Measurements from ENCODE around the gene MACROD1.
"Not testable (repeated sequence)": the region's sequence is repeated elsewhere in the genome, so short reads cannot be mapped to it uniquely, and the experiment has no call there.

The MACROD1 gene

GRCh38 chr11:64164392-64165312 lies 1.3 kb downstream of the MACROD1 start:
- H3K27me3 ChIP-seq (ENCODE audit: insufficient read depth, low read length) = no peaks in the 10 kb centered on the region
- no peak overlapping the region for H2BK120ac ChIP-seq (ENCODE audit: insufficient read depth, low read length, poor library complexity)
- peak overlapping the region; percentile 51 for H4K8ac ChIP-seq (ENCODE audit: low read depth, low read length)
- no peak overlapping the region for H2BK5ac ChIP-seq (ENCODE audit: low read depth, low read length, poor library complexity)
- no peaks in the 10 kb centered on the region for H3K36me3 ChIP-seq (ENCODE audit: control insufficient read depth in 1 of 2, insufficient read depth in 2 of 2, low read length in 2 of 2)
- H3K4me1 ChIP-seq (ENCODE audit: control insufficient read depth in 1 of 2, insufficient read depth in 2 of 2, low read length in 2 of 2) = peaks cover 12 to 13% of the 10 kb centered on the region in 2 experiments
- H3K18ac ChIP-seq (ENCODE audit: low read length) = peak overlapping the region; percentile 46
- no peaks in the 10 kb centered on the region for H3K9me3 ChIP-seq (ENCODE audit: insufficient read depth, low read depth, low read length)
- H3K4me2 ChIP-seq (ENCODE audit: low read length) = peak overlapping the region; percentile 81
- H3K23ac ChIP-seq (ENCODE audit: low read length) = no peak overlapping the region
- H3K9ac ChIP-seq (ENCODE audit: low read length) = no peak overlapping the region
- peak overlapping the region; percentile 23 for H2AFZ ChIP-seq (ENCODE audit: insufficient read depth, low read length, poor library complexity)
- H3K79me1 ChIP-seq (ENCODE audit: low read length) = peaks cover 10% of the 10 kb centered on the region
- peak overlapping the region; percentile 77 for H2AK5ac ChIP-seq (ENCODE audit: low read length)
- H3K79me2 ChIP-seq (ENCODE audit: control insufficient read depth, insufficient read depth, low read length, poor library complexity) = peaks cover 7% of the 10 kb centered on the region
- no peak overlapping the region for H3K4me3 ChIP-seq (ENCODE audit: low read depth, low read length)
- no peak overlapping the region for H3K27ac ChIP-seq (ENCODE audit: low read depth, low read length)
- no peak overlapping the region for H4K12ac ChIP-seq (ENCODE audit: low read depth, low read length)
- no peak overlapping the region for H2BK12ac ChIP-seq (ENCODE audit: low read length)
- H3K14ac ChIP-seq (ENCODE audit: low read length) = peak overlapping the region; percentile 48
- no CpG with 5 or more reads among the region's 20 CpGs for WGBS (ENCODE audit: extremely low coverage, insufficient coverage, insufficient read length)
- H3K4ac ChIP-seq (ENCODE audit: low read depth, low read length) = peak overlapping the region; percentile 65
- peak in 1 of 2 donors; percentile 24 for DNase-seq
- H4K91ac ChIP-seq (ENCODE audit: low read depth, low read length) = no peak overlapping the region

GRCh38 chr11:64163951-64164350 lies 2.0 kb downstream of the MACROD1 start:
- no peaks in the 10 kb centered on the region for H3K36me3 ChIP-seq (ENCODE audit: control insufficient read depth in 1 of 2, insufficient read depth in 2 of 2, low read length in 2 of 2)
- no peak for DNase-seq
- H2AFZ ChIP-seq (ENCODE audit: insufficient read depth, low read length, poor library complexity) = no peak overlapping the region
- H2BK120ac ChIP-seq (ENCODE audit: insufficient read depth, low read length, poor library complexity) = no peak overlapping the region
- H3K4ac ChIP-seq (ENCODE audit: low read depth, low read length) = no peak overlapping the region
- no peak overlapping the region for H3K14ac ChIP-seq (ENCODE audit: low read length)
- no peak overlapping the region for H4K12ac ChIP-seq (ENCODE audit: low read depth, low read length)
- H3K23ac ChIP-seq (ENCODE audit: low read length) = no peak overlapping the region
- H3K4me1 ChIP-seq (ENCODE audit: control insufficient read depth in 1 of 2, insufficient read depth in 2 of 2, low read length in 2 of 2) = peaks cover 12 to 13% of the 10 kb centered on the region in 2 experiments
- peaks cover 10% of the 10 kb centered on the region for H3K79me1 ChIP-seq (ENCODE audit: low read length)
- H3K4me2 ChIP-seq (ENCODE audit: low read length) = no peak overlapping the region
- no peak overlapping the region for H2BK5ac ChIP-seq (ENCODE audit: low read depth, low read length, poor library complexity)
- H3K4me3 ChIP-seq (ENCODE audit: low read depth, low read length) = no peak overlapping the region
- H4K91ac ChIP-seq (ENCODE audit: low read depth, low read length) = no peak overlapping the region
- H2BK12ac ChIP-seq (ENCODE audit: low read length) = no peak overlapping the region
- H4K8ac ChIP-seq (ENCODE audit: low read depth, low read length) = no peak overlapping the region
- no peak overlapping the region for H3K18ac ChIP-seq (ENCODE audit: low read length)
- no peak overlapping the region for H3K9ac ChIP-seq (ENCODE audit: low read length)
- H3K9me3 ChIP-seq (ENCODE audit: insufficient read depth, low read depth, low read length) = no peaks in the 10 kb centered on the region
- H2AK5ac ChIP-seq (ENCODE audit: low read length) = no peak overlapping the region
- no CpG with 5 or more reads among the region's 5 CpGs for WGBS (ENCODE audit: extremely low coverage, insufficient coverage, insufficient read length)
- no peaks in the 10 kb centered on the region for H3K27me3 ChIP-seq (ENCODE audit: insufficient read depth, low read length)
- peaks cover 7% of the 10 kb centered on the region for H3K79me2 ChIP-seq (ENCODE audit: control insufficient read depth, insufficient read depth, low read length, poor library complexity)
- no peak overlapping the region for H3K27ac ChIP-seq (ENCODE audit: low read depth, low read length)

DNA sequence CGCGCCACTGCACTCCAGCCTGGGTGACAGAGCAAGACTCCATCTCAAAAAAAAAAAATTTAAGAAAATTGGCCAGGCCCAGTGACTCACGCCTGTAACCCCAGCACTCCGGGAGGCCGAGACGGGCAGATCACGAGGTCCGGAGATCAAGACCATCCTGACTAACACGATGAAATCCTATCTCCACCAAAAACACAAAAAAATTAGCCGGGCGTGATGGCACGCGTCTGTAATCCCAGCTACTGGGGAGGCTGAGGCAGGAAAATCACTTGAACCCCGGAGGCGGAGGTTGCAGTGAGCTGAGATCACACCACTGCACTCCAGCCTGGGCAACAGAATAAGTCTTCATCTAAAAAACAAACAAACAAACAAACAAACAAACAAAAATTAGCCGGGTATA lies 3.1 kb downstream of the MACROD1 start:
- H3K4me3 ChIP-seq (ENCODE audit: low read depth, low read length); H2BK120ac ChIP-seq (ENCODE audit: insufficient read depth, low read length, poor library complexity); H3K9ac ChIP-seq (ENCODE audit: low read length); H4K91ac ChIP-seq (ENCODE audit: low read depth, low read length); H3K4ac ChIP-seq (ENCODE audit: low read depth, low read length); H3K23ac ChIP-seq (ENCODE audit: low read length); H3K79me2 ChIP-seq (ENCODE audit: control insufficient read depth, insufficient read depth, low read length, poor library complexity); H2AFZ ChIP-seq (ENCODE audit: insufficient read depth, low read length, poor library complexity); H3K4me2 ChIP-seq (ENCODE audit: low read length); H3K27me3 ChIP-seq (ENCODE audit: insufficient read depth, low read length); H4K12ac ChIP-seq (ENCODE audit: low read depth, low read length); DNase-seq; H3K27ac ChIP-seq (ENCODE audit: low read depth, low read length); H2BK5ac ChIP-seq (ENCODE audit: low read depth, low read length, poor library complexity); H3K9me3 ChIP-seq (ENCODE audit: insufficient read depth, low read depth, low read length); H2AK5ac ChIP-seq (ENCODE audit: low read length); H3K36me3 ChIP-seq (ENCODE audit: control insufficient read depth in 1 of 2, insufficient read depth in 2 of 2, low read length in 2 of 2); H3K18ac ChIP-seq (ENCODE audit: low read length); H4K8ac ChIP-seq (ENCODE audit: low read depth, low read length); H2BK12ac ChIP-seq (ENCODE audit: low read length); H3K14ac ChIP-seq (ENCODE audit: low read length): not testable (repeated sequence)
- Histone ChIP-seq H3K4me1 (ENCODE audit: control insufficient read depth in 1 of 2, insufficient read depth in 2 of 2, low read length in 2 of 2) (peaks cover 11 to 12% of the 10 kb centered on the region in 2 experiments), H3K79me1 (ENCODE audit: low read length) (peaks cover 10% of the 10 kb centered on the region)
- WGBS (ENCODE audit: extremely low coverage, insufficient coverage, insufficient read length) = no CpG with 5 or more reads among the region's 16 CpGs

DNA sequence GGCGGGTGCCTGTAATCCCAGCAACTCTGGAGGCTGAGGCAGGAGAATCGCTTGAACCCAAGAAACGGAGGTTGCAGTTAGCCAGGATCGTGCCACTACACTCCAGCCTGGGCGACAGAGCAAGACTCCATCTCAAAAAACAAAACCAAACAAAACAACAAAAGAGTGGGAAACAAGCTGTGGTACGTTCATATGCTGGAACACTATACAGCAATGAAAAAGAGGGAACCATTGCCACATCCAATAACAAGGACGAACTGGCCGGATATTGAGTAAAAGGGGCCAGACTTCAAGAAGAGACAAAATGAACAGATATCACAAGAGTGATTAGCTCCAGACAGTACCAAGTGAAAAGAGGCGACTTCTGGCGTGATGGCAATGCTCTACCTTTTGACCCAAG lies 4.9 kb downstream of the MACROD1 start:
- Histone ChIP-seq H3K79me1 (ENCODE audit: low read length) (peaks cover 7% of the 10 kb centered on the region), H3K18ac (ENCODE audit: low read length) (no peak overlapping the region), H3K14ac (ENCODE audit: low read length) (no peak overlapping the region), H3K79me2 (ENCODE audit: control insufficient read depth, insufficient read depth, low read length, poor library complexity) (peaks cover 5% of the 10 kb centered on the region), H2BK120ac (ENCODE audit: insufficient read depth, low read length, poor library complexity) (no peak overlapping the region), H2AFZ (ENCODE audit: insufficient read depth, low read length, poor library complexity) (no peak overlapping the region), H4K91ac (ENCODE audit: low read depth, low read length) (no peak overlapping the region), H3K4ac (ENCODE audit: low read depth, low read length) (no peak overlapping the region), H3K9me3 (ENCODE audit: insufficient read depth, low read depth, low read length) (no peaks in the 10 kb centered on the region), H3K4me3 (ENCODE audit: low read depth, low read length) (no peak overlapping the region), H2BK12ac (ENCODE audit: low read length) (no peak overlapping the region), H3K36me3 (ENCODE audit: control insufficient read depth in 1 of 2, insufficient read depth in 2 of 2, low read length in 2 of 2) (no peaks in the 10 kb centered on the region), H3K4me1 (ENCODE audit: control insufficient read depth in 1 of 2, insufficient read depth in 2 of 2, low read length in 2 of 2) (peaks cover 7 to 9% of the 10 kb centered on the region in 2 experiments), H2AK5ac (ENCODE audit: low read length) (no peak overlapping the region), H3K9ac (ENCODE audit: low read length) (no peak overlapping the region), H4K8ac (ENCODE audit: low read depth, low read length) (no peak overlapping the region), H3K4me2 (ENCODE audit: low read length) (no peak overlapping the region), H3K27me3 (ENCODE audit: insufficient read depth, low read length) (no peaks in the 10 kb centered on the region), H4K12ac (ENCODE audit: low read depth, low read length) (no peak overlapping the region), H3K23ac (ENCODE audit: low read length) (no peak overlapping the region), H3K27ac (ENCODE audit: low read depth, low read length) (no peak overlapping the region), H2BK5ac (ENCODE audit: low read depth, low read length, poor library complexity) (no peak overlapping the region)
- DNase-seq = no peak
- WGBS (ENCODE audit: extremely low coverage, insufficient coverage, insufficient read length) = no CpG with 5 or more reads among the region's 10 CpGs

Data from trophoblast cell (in vitro differentiated cells and primary cell).